WI38 (cell line): ENCODE results near the gene S100A6.

Experiments used
- H3K4me3 ChIP-seq: 2 replicates; pipeline ENCODE4 v1.5.1; 2011; ENCODE audit warnings: low read depth, mild to moderate bottlenecking, control low read depth, low read length
- TF ChIP-seq, protein P1 (sequence below): IDR thresholded peaks from 2 replicates; pipeline ENCODE4 v1.5.1; 2012; ENCODE audit warnings: low read depth, mild to moderate bottlenecking, control low read depth, low read length

S100A6 gene

DNA sequence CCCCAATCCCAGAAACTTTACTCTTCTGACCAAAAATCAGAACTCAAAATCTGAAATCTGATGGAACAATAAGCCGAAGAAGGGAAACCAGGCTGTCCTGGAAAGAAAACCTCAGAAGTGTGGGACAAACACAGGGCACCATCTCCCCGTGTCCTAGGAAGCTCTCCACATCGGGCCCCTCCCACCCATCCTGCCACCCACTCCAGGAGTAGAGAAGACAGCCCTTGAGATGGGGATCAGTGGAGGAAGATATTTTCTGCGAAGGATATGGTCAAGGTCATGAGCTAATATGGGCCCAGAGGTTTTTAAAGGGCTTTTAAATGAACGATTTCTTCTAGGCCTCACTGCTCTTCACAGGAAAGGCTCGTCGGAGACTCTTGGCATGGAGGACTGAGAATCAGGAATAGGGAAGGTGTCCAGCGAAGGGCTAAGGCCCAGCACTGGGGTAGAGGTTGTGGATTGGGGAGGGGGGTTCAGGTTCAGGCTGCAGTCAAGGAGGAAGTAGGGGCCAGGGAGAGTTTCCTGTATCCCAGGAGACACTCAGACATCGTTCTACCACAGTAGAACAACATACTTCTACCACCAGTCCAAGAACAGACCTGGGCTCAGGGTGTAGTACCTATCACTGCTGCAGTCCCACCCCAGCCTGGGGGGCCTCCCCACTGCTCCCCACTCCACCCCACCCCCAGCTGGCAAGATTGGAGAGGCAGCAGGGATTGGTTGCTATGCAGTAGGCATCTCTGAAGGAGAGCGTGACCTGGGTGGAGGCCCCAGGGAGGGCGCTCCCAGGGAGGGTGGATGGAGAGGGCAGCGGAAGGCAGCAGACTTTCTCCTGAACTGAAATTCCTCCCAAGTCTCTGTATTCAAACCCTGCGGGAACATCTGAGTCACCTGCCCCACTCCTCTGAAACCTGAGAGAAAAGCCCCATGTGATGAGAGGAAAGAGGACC lies 6.1 kb upstream of the S100A6 start:
- TF ChIP-seq, protein P1, sequence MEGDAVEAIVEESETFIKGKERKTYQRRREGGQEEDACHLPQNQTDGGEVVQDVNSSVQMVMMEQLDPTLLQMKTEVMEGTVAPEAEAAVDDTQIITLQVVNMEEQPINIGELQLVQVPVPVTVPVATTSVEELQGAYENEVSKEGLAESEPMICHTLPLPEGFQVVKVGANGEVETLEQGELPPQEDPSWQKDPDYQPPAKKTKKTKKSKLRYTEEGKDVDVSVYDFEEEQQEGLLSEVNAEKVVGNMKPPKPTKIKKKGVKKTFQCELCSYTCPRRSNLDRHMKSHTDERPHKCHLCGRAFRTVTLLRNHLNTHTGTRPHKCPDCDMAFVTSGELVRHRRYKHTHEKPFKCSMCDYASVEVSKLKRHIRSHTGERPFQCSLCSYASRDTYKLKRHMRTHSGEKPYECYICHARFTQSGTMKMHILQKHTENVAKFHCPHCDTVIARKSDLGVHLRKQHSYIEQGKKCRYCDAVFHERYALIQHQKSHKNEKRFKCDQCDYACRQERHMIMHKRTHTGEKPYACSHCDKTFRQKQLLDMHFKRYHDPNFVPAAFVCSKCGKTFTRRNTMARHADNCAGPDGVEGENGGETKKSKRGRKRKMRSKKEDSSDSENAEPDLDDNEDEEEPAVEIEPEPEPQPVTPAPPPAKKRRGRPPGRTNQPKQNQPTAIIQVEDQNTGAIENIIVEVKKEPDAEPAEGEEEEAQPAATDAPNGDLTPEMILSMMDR = no peak
- H3K4me3 ChIP-seq = no peak overlapping the region

DNA sequence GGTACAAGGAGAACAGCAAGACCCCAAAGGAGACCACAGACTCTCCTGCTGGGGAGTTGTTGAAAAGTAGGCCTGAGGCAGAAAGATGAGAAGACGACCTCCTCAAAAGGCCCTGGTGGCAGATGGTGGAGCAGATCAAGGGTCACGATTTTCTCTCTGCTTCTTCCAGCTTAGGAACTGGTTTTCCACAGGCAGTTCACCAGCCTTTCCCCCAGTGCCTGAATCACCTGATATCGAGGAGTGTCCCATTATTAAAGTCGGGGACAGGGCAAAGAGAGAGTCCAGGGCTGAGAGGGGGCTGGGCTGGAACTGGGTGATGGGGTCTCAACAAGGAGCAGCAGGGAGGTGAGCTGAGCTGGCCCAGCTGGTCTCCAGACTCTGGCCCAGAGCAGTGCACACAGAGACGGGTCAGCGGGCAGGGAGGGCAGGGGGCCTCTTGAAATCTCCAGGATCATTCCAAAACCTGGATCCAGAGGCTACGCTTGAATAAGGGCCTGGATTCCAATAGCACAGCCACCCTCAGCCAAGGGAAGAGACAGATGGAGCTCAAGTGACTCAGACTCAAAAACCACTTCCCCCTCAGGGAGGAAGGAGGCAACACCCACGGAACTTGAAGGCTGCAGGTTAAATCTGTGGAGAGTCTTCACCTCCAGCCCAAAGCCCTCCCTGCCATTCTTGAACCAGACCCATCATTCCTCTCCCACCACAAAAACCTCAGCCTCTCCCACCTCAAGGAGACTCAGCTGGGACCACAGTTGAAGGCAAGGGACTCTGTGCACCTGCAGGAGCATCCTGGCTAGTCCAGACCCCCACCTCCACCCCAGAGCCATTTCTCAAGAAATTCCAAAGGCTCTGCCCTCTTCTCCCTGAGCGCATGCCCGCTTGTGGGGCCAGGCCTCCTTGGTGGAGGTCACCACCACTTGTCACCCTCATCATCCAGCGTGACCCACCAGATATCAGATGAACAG lies 4.9 kb upstream of the S100A6 start, which contains the start of gene S100A5:
S100A5 (minus strand) TSS at position 541 of the 968 bp plus-strand sequence. CDS start 743 bp downstream, outside the sequence.
- no peak within 1 kb of the TSS for H3K4me3 ChIP-seq
- TF ChIP-seq, protein P1 = no peak

DNA sequence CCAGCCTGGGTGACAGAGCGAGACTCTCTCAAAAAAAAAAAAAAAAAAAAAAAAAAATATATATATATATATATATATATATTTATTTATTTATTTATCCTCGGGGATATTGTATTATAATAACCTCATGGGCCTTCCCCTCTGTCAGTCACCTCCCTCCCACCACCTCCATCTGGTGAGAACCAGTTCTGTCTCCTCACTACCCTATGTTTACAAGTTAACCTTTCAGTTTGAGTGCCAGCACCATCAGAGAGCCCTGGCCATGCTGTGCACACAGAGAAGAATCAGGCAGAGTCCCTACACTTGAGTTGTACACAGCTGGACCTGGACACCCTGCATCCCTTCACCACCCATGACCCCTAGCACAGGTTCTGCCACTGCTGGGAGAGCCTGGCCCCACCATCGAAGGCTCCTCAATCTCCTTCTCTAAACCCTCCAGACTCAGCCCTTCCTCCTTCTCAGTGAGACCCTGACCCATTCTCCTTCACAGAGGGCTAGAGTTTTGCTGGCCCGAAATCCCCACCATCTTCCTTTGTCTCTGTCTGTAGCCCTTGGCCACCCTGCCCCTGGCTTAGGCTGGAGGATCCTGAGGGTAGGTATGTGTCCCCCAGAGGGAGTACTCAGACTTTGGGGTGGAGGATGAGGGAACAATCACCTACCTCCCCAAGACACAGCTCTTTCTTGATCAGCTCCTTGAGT lies 3.8 kb upstream of the S100A6 start:
- TF ChIP-seq, protein P1 = no peak
- no peak overlapping the region for H3K4me3 ChIP-seq

DNA sequence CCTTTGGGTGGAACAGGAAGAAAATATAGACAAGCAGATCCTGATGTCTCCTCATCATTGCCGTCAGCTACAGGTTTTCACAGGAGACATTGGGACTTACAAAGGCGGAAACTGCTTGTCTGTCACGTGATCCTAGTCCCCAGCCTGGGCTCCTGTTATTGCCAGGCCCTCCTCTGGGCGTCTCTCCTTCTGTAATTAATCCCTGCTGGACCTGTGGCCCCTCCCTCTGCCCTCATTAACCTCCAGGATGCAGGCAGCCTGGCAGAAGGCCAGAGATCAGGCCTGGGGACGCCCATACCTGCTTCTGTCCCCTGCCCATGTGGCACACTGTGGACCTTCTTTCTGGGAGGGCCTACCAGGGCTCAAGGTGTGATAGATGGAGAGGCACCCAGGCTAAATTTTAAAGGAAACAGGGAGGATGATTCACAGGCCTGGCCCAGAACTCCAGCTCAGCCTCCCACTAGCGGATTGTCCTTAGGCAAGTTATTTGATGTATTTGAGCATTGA lies 2.6 kb upstream of the S100A6 start:
- TF ChIP-seq, protein P1 = no peak
- no peak overlapping the region for H3K4me3 ChIP-seq

DNA sequence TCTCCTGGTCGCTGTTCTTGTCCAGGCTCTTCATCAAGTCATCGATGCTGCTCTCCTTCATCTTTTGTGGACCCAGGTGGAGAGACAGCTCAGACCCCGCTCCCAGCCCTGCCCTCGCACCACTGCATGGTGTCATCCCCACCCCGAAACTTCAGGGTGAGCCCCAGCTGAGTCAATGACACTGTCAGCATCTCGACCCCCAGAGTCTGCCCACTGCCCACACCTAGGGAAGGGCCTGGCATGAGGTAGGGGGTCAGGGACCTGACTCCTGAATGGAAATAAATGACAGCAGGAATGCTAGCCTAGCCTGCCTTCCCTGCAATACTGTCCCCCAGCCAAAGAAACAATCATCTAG lies 1.6 kb upstream of the S100A6 start:
- TF ChIP-seq, protein P1 = no peak
- H3K4me3 ChIP-seq = no peak overlapping the region

DNA sequence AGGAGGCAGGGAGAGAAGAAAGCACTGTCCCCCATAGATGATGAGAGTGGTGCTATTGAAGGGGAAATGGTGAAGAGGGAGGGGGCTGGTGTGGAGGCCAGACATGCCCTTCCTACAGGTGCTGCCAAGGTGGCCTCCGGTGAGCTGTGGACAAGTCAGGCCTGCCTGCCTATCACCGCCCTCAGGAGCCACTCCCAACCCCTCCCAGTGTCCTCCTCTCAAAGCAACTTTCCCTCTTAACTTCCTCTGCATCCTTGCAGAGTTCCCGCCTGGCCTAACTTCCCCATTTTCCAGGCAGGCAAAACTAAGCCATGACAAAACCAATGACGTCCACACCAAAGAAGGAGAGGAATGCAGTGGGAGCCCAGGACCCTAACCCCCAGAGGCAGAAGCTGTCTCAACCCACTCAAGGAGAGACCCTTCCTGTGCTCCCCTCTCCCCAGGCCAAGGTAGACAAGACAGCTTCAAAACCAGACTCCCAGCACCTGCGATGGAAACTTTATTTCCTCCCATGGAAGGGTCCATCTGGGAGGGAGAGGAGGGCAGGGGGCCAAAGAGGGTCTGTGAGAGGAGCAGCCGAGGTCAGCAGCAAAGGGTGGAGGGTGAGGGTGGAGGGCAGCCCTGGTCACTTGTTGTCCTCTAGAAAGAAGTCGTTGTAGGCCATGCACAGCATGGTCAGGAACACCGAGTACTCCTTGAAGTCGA lies 1.0 kb upstream of the S100A6 start:
- TF ChIP-seq, protein P1 = no peak
- peak overlapping the region; percentile 99 for H3K4me3 ChIP-seq
